Lower leg skin (tissue), 3 donors: ENCODE measurements around the gene CARD8.

Experiments used
- CTCF ChIP-seq, 3 donors: fragments of 450-650 bp; IDR thresholded peaks; one replicate each; pipeline ENCODE4 v1.5.1; 2016; ENCODE audit warnings: antibody characterized with exemption in 3 of 3, mild to moderate bottlenecking in 3 of 3, moderate library complexity in 2 of 3
- POLR2A ChIP-seq, 2 donors: fragments of 450-650 bp; IDR thresholded peaks; one replicate each; pipeline ENCODE4 v1.6.1; 2016 to 2017; ENCODE audit warnings: antibody characterized with exemption in 2 of 2, mild to moderate bottlenecking in 1 of 2, moderate library complexity in 1 of 2

GRCh38 chr19:48192750-48193149 lies 63.0 kb downstream of the CARD8 start:
- TF ChIP-seq CTCF (IDR thresholded peaks at IDR 0.05), result no peak
- no peak for TF ChIP-seq POLR2A (IDR thresholded peaks at IDR 0.05)
